ENCODE results near the gene TM4SF20. TPM values are rescaled to one million over a fixed set of nuclear protein-coding genes. Genes with fewer than 3 reads are reported as not detected.

TM4SF20 gene
- total RNA-seq, 1 experiment from 2014 or later: not detected

GRCh38 chr2:227320305-227321094 lies 58.6 kb downstream of the TM4SF20 start:
- DNase-seq (ENCODE audit: low read depth): no peak

- DNase-seq (ENCODE audit: low read depth): no peak
Observed at GRCh38 chr2:227317834-227318233, 61.3 kb downstream of the TM4SF20 start.

- no peak for DNase-seq (ENCODE audit: low read depth)
Observed at GRCh38 chr2:227313310-227313709, 65.8 kb downstream of the TM4SF20 start.

- no peak for DNase-seq (ENCODE audit: low read depth)
Observed at GRCh38 chr2:227312579-227312978, 66.5 kb downstream of the TM4SF20 start.

Other genes starting within 250 kb of the TM4SF20 start
- 0.22 and 0.89 TPM in 2 replicates for gene COL4A4, start 215.1 kb downstream of the TM4SF20 start, total RNA-seq (2014; rRNA removed; shearing (Covaris generic))
- 0.02 and 0.47 TPM in 2 replicates for gene COL4A3, start 214.7 kb downstream of the TM4SF20 start, total RNA-seq (2014; rRNA removed; shearing (Covaris generic))
- gene MFF, start 54.1 kb downstream of the TM4SF20 start, total RNA-seq (2014; rRNA removed; shearing (Covaris generic)): 148 and 168 TPM in 2 replicates
- not detected in 2 replicates for gene SCYGR1, start 8.6 kb upstream of the TM4SF20 start, total RNA-seq (2014; rRNA removed; shearing (Covaris generic))
- 75.3 and 98.4 TPM in 2 replicates for gene AGFG1, start 92.8 kb upstream of the TM4SF20 start, total RNA-seq (2014; rRNA removed; shearing (Covaris generic))
- not detected in 2 replicates for gene SCYGR2, start 219.6 kb upstream of the TM4SF20 start, total RNA-seq (2014; rRNA removed; shearing (Covaris generic))
- not detected in 2 replicates for gene SCYGR3, start 235.5 kb upstream of the TM4SF20 start, total RNA-seq (2014; rRNA removed; shearing (Covaris generic))
- gene SCYGR4, start 238.2 kb upstream of the TM4SF20 start, total RNA-seq (2014; rRNA removed; shearing (Covaris generic)): not detected in 2 replicates